Kidney epithelial cell (primary cell): ENCODE results near the gene MAPKAPK2. TPM values are rescaled to one million over a fixed set of nuclear protein-coding genes. Genes with fewer than 3 reads are reported as not detected.

Source experiments
- DNase-seq: peaks from one replicate; pipeline ENCODE4 v3.0.0-alpha.2; 2010; ENCODE audit warnings: low read depth
- H3K27me3 ChIP-seq: 2 replicates; pipeline ENCODE4 v1.6.0; 2011; ENCODE audit warnings: low read length; ENCODE audit not compliant: control insufficient read depth, insufficient read depth
- H3K36me3 ChIP-seq: 2 replicates; pipeline ENCODE4 v1.5.1; 2011; ENCODE audit warnings: low read length; ENCODE audit not compliant: control insufficient read depth, insufficient read depth
- H3K4me3 ChIP-seq: 2 replicates; pipeline ENCODE4 v1.5.1; 2011; ENCODE audit warnings: low read depth, mild to moderate bottlenecking, control low read depth, low read length
- CTCF ChIP-seq: IDR thresholded peaks from 2 replicates; pipeline ENCODE4 v1.5.1; 2011; ENCODE audit warnings: mild to moderate bottlenecking, moderate library complexity, low read length, control low read depth, inconsistent platforms; ENCODE audit not compliant: insufficient read depth, poor library complexity, severe bottlenecking
- total RNA-seq: library from RNA; depleted of rRNA; stranded (reverse); fragments of >200 nt; gene quantifications from 2 replicates; pipeline ENCODE4 v1.2.3, GENCODE V29; 2015

MAPKAPK2 gene
- total RNA-seq, 1 donor from 2014 or later = 64.0 TPM

- no peak for DNase-seq
- H3K4me3 ChIP-seq = no peak overlapping the region
- H3K27me3 ChIP-seq = no peaks in the 10 kb centered on the region
- TF ChIP-seq CTCF = no peak
- H3K36me3 ChIP-seq = no peaks in the 10 kb centered on the region
Measured at GRCh38 chr1:206698011-206698410, 13.3 kb downstream of the MAPKAPK2 start.

GRCh38 chr1:206699000-206699586, 14.4 kb downstream of the MAPKAPK2 start:
- Histone ChIP-seq H3K27me3 (no peaks in the 10 kb centered on the region), H3K4me3 (no peak overlapping the region), H3K36me3 (no peaks in the 10 kb centered on the region)
- no peak for DNase-seq
- TF ChIP-seq CTCF = no peak

- no peak for TF ChIP-seq CTCF
- H3K36me3 ChIP-seq = no peaks in the 10 kb centered on the region
- no peak for DNase-seq
Measured at GRCh38 chr1:206699626-206700025, 14.9 kb downstream of the MAPKAPK2 start.

GRCh38 chr1:206700445-206701036, 15.8 kb downstream of the MAPKAPK2 start:
- Histone ChIP-seq H3K4me3 (no peak overlapping the region), H3K36me3 (no peaks in the 10 kb centered on the region), H3K27me3 (no peaks in the 10 kb centered on the region)
- TF ChIP-seq CTCF = no peak
- no peak for DNase-seq

More at GRCh38 chr1:206699626-206700025, 14.9 kb downstream of the MAPKAPK2 start:
- Histone ChIP-seq H3K27me3 (no peaks in the 10 kb centered on the region), H3K4me3 (no peak overlapping the region)

GRCh38 chr1:206702260-206702659, 17.6 kb downstream of the MAPKAPK2 start:
- TF ChIP-seq CTCF = no peak

GRCh38 chr1:206702803-206703202, 18.1 kb downstream of the MAPKAPK2 start:
- Histone ChIP-seq H3K36me3 (no peaks in the 10 kb centered on the region), H3K27me3 (no peaks in the 10 kb centered on the region), H3K4me3 (no peak overlapping the region)
- no peak for DNase-seq
- TF ChIP-seq CTCF = no peak

More at GRCh38 chr1:206702260-206702659, 17.6 kb downstream of the MAPKAPK2 start:
- Histone ChIP-seq H3K27me3 (no peaks in the 10 kb centered on the region), H3K36me3 (no peaks in the 10 kb centered on the region), H3K4me3 (no peak overlapping the region)
- no peak for DNase-seq
